ENCODE results near the gene MSH3.
A peak's percentile ranks its signal among the peaks of the same experiment; 100 is the strongest.

Gene MSH3

DNA sequence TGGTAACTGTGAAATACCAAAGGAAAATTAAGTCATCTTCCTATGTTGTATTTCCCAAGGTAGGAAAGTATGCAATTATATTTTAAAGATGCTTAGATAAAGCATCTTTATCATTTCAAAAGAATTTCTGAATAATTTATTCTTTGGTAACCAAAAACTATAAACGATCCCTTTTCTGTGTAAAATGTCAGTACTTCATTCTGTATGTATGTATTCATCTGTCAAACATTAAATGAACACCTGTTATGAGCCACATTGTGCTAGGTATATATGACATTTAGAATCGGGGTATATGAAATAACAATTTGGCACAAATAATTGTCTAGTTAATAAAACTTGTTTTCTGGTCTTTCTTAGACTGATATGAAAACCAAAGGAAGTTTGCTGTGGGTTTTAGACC, 89.7 kb downstream of the MSH3 start:
- no peak for TF ChIP-seq CTCF (IDR thresholded peaks at IDR 0.05; ENCODE audit: low read depth, low read length, missing control alignments)
- no peak overlapping the region for H3K4me3 ChIP-seq (ENCODE audit: low read depth, low read length)
- DNase-seq (ENCODE audit: low read depth) = no peak

DNA sequence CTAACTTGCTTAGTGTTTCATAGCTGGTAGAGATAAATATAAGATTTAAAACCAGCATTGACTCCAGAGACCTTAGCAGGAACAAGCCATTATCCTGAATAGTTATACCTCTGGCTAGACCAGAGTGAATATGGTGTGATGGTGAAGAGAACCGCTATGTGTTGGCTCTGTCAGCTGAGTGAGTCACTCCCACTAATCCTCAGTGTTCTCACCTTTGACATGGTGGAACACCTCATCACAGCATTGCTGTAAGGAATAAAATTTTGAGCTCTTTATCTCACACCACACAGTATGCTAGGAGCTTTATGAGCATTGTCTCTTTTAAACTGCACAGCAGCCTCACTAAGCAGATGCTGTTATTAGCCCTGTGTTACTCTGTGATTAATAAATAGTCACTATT, 91.0 kb downstream of the MSH3 start:
- TF ChIP-seq CTCF (IDR thresholded peaks at IDR 0.05; ENCODE audit: low read depth, low read length, missing control alignments) = no peak
- H3K4me3 ChIP-seq (ENCODE audit: low read depth, low read length) = no peak overlapping the region
- DNase-seq (ENCODE audit: low read depth) = no peak

- TF ChIP-seq CTCF (IDR thresholded peaks at IDR 0.05; ENCODE audit: low read depth, low read length, missing control alignments) = no peak
- no peak for DNase-seq (ENCODE audit: low read depth)
- H3K4me3 ChIP-seq (ENCODE audit: low read depth, low read length) = no peak overlapping the region
Observed at GRCh38 chr5:80747922-80748321, 93.5 kb downstream of the MSH3 start.

- no peak for DNase-seq (ENCODE audit: low read depth)
- TF ChIP-seq CTCF (IDR thresholded peaks at IDR 0.05; ENCODE audit: low read depth, low read length, missing control alignments) = no peak
- H3K4me3 ChIP-seq (ENCODE audit: low read depth, low read length) = no peak overlapping the region
Observed at GRCh38 chr5:80752427-80752826, 98.0 kb downstream of the MSH3 start.

DNA sequence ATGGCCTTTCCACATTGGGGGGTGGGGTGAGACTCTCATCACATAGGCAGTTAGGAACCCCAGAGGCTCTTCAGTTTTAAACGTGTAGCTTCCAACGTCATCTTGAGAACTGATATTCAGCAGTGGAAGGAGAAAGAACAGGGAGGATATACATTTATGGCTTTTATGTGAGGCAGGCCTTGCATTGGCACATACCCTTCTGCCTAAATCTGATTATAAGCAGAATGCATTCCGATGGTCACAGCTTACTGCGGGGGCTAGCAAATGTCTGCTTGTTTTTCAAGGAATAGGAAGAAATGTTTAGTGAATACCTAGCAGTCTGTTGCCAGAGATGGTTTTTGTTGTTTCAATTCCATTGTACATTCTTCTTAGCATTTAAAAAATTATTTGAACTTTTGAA, 99.3 kb downstream of the MSH3 start:
- no peak for TF ChIP-seq CTCF (IDR thresholded peaks at IDR 0.05; ENCODE audit: low read depth, low read length, missing control alignments)
- H3K4me3 ChIP-seq (ENCODE audit: low read depth, low read length) = no peak overlapping the region
- no peak for DNase-seq (ENCODE audit: low read depth)

GRCh38 chr5:80754900-80755299, 100.4 kb downstream of the MSH3 start:
- no peak for TF ChIP-seq CTCF (IDR thresholded peaks at IDR 0.05; ENCODE audit: low read depth, low read length, missing control alignments)

DNA sequence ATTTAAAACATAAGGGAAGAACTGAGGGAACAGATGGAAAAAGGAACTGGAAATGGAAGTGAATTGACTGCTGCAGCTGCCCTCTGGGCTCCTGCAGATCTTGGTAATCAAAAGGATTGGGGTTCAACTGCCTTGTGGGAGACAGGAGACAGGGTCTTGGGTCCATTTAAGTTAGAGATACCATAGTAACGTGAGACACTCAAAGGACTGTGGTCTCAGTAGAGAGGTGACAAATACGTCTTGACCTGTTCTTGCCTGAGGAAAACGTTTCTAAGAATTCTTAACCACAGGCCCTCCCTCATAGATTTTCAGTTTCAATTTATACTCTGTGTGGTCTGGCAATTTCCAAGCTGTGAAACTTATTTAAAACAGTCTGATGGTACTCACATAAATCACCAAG, 101.2 kb downstream of the MSH3 start:
- TF ChIP-seq CTCF (IDR thresholded peaks at IDR 0.05; ENCODE audit: low read depth, low read length, missing control alignments) = no peak
- H3K4me3 ChIP-seq (ENCODE audit: low read depth, low read length) = no peak overlapping the region
- peak; percentile 71 for DNase-seq (ENCODE audit: low read depth)

More at GRCh38 chr5:80754900-80755299, 100.4 kb downstream of the MSH3 start:
- H3K4me3 ChIP-seq (ENCODE audit: low read depth, low read length) = no peak overlapping the region
- DNase-seq (ENCODE audit: low read depth) = peak; percentile 26

Data from GM12864 (cell line).